Activated CD8-positive, alpha-beta T cell treated with anti-CD3 and anti-CD28 coated beads, Interleukin-2, amount 10 ng/mL, durations not matched to agents 7 days and 5 days (primary cell): Measurements from ENCODE around the gene CYP26C1. TPM values are rescaled to one million over a fixed set of nuclear protein-coding genes. Genes with fewer than 3 reads are reported as not detected.
A peak's percentile ranks its signal among the peaks of the same experiment; 100 is the strongest.

Experiments used
- ATAC-seq: fragments of 150-1000 bp; cut with Tn5 transposase; one replicate; pipeline ENCODE4 v1.10.0; 2021; ENCODE audit warnings: moderate library complexity
- CTCF ChIA-PET: fragments of 350-600 bp; sonication (Branson Sonifier 250); formaldehyde crosslinking; loops from one replicate; lab custom pipeline; 2021; ENCODE audit warnings: antibody characterized with exemption; lab: Charles Lee
- POLR2A ChIA-PET: fragments of 350-600 bp; sonication (Branson Sonifier 250); formaldehyde crosslinking; loops from one replicate; lab custom pipeline; 2021; ENCODE audit warnings: antibody characterized with exemption; lab: Charles Lee
- DNase-seq: peaks from one replicate; pipeline ENCODE4 v3.0.0-alpha.2; 2020
- H3K27ac Mint-ChIP-seq: one replicate; pipeline ENCODE4 v1.8.0; 2021; ENCODE audit warnings: mild to moderate bottlenecking, mixed read lengths
- H3K27me3 Mint-ChIP-seq: one replicate; pipeline ENCODE4 v1.8.0; 2021; ENCODE audit warnings: low read depth, mixed read lengths
- H3K36me3 Mint-ChIP-seq: one replicate; pipeline ENCODE4 v1.8.0; 2021; ENCODE audit warnings: low read depth, mixed read lengths
- H3K4me1 Mint-ChIP-seq: one replicate; pipeline ENCODE4 v1.8.0; 2021; ENCODE audit warnings: low read depth, mixed read lengths
- H3K4me3 Mint-ChIP-seq: one replicate; pipeline ENCODE4 v1.8.0; 2021; ENCODE audit warnings: mild to moderate bottlenecking, mixed read lengths
- H3K9me3 Mint-ChIP-seq: one replicate; pipeline ENCODE4 v1.8.0; 2022; ENCODE audit warnings: mixed read lengths; ENCODE audit not compliant: insufficient read depth
- total RNA-seq, 2 experiments: library from RNA; stranded (reverse); gene quantifications; one replicate each; pipeline ENCODE4 v1.2.3, GENCODE V29; 2021

CYP26C1 gene
- total RNA-seq, 2 experiments from 2014 or later, result 0.10 to 0.11 TPM

DNA sequence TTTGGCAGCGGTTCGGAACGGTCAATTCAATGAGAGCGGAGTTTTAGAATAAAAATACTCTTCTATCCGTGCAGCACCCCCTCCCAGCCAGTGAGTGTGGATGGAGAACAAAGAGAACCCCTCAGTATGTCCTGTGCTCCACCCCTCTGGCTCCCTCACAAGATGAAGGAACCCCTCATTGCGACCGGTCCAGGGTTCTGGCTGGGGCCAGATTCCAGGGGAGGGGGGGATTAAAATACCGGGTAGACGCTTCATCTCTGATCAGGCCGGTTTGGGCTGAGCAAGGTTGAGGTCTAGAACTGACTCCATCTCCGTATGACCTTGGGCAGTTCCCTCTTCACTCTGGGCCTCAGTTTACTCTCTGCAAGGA lies 5.9 kb downstream of the CYP26C1 start:
- CTCF ChIA-PET, result interaction anchor here (0.6 kb wide), 1 partner anchor 11 kb away, joined by 3 read pairs; no protein-coding TSS in a partner anchor
- POLR2A ChIA-PET, result no interaction called here

DNA sequence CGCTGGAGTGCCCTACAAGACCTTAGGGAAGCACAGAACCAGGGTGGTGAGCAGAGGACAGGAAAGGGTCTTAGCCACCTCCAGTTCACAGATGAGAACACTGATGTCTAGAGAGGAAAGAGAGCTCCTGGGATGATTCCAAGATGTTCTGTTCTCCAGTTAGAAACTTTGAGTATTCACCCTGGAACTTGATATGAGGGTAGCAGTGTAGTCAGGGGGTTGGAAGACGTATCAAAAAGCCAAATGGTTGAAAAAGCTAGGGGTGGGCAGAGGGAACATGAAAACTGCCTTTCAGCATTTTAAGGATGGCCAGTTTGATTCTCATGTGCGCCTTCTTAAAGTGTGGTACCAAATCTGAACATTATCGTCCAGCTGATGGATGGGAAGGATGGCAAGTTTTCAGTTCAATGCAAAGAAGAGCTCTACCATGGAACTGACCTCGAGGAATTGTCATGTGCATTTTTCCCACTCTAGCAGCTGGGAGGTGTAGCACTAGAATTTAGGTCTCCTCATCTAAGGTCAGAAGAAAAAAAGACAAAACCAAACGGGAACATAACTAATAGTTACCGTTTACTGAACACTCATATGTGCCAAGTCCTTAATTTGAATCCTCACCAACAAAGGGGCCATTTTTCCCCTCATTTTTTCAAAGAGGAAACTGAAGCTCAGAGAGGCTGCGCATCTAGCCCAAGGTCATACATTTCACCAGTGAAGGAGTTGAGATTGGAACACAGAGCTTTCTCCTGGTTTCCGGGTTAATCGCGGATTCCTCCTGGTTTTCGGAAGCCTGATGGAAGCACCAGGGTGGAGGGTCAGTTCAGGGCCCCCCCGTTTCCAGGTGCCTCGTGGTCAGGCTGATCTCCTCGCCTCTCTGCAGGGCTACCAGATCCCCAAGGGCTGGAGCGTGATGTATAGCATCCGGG lies 7.1 kb downstream of the CYP26C1 start:
- H3K27me3 Mint-ChIP-seq, result peaks cover 82% of the 10 kb centered on the region
- DNase-seq, result no peak
- H3K9me3 Mint-ChIP-seq, result no peaks in the 10 kb centered on the region
- CTCF ChIA-PET, result interaction anchor here (1.0 to 1.2 kb wide), 3 partner anchors 103 to 285 kb away, joined by 3 to 5 read pairs (median 4); no protein-coding TSS in a partner anchor
- POLR2A ChIA-PET, result no interaction called here
- no peaks in the 10 kb centered on the region for H3K36me3 Mint-ChIP-seq
- ATAC-seq, result no peak
- H3K4me1 Mint-ChIP-seq, result peaks cover 21% of the 10 kb centered on the region
- no peak overlapping the region for H3K27ac Mint-ChIP-seq
- no peak overlapping the region for H3K4me3 Mint-ChIP-seq

More for the DNA sequence above, 5.9 kb downstream of the CYP26C1 start:
- H3K4me3 Mint-ChIP-seq, result no peak overlapping the region
- ATAC-seq (no peak), DNase-seq (no peak)
- H3K27me3 Mint-ChIP-seq, result peaks cover 79% of the 10 kb centered on the region
- no peaks in the 10 kb centered on the region for H3K9me3 Mint-ChIP-seq
- H3K27ac Mint-ChIP-seq, result no peak overlapping the region
- no peaks in the 10 kb centered on the region for H3K36me3 Mint-ChIP-seq
- peaks cover 22% of the 10 kb centered on the region for H3K4me1 Mint-ChIP-seq

DNA sequence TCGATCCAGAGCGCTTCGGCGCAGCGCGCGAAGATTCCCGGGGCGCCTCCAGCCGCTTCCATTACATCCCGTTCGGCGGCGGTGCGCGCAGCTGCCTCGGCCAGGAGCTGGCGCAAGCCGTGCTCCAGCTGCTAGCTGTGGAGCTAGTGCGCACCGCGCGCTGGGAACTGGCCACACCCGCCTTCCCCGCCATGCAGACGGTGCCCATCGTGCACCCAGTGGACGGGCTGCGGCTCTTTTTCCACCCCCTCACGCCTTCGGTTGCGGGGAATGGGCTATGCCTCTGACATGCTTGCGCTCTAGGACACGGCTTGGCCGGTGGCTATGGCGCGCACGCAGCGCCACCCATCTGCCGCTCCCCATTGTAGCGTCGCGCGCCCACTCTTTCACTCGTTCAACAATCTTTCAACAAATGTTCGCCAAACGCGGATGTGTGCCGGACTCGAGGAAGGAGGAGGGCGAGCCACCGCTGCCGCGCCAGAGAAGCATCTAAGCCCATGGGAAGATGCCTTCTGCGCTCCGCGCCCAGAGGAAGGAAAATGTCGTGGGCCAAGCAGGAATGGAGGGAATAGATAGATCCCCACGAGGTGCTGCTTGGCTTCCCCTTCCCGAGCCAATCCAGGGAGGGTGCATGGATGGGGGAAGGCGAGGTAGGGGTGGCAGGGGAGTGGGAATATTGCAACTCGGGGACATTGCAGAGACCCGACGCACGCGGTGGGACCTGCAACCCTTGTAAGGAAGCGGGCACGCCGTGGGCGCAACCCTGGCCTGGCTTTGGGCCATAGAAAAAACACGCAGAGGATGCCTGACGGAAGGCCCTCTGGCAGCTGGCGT lies 8.0 kb downstream of the CYP26C1 start:
- Mint-ChIP-seq H3K4me1 (peaks cover 21% of the 10 kb centered on the region), H3K4me3 (no peak overlapping the region), H3K27ac (no peak overlapping the region), H3K36me3 (no peaks in the 10 kb centered on the region), H3K9me3 (no peaks in the 10 kb centered on the region), H3K27me3 (peaks cover 86% of the 10 kb centered on the region)
- POLR2A ChIA-PET, result no interaction called here
- DNase-seq, result no peak
- no peak for ATAC-seq
- CTCF ChIA-PET, result interaction anchor here (1.0 to 2.6 kb wide), 3 partner anchors 12 to 284 kb away, joined by 3 to 8 read pairs (median 5); no protein-coding TSS in a partner anchor

DNA sequence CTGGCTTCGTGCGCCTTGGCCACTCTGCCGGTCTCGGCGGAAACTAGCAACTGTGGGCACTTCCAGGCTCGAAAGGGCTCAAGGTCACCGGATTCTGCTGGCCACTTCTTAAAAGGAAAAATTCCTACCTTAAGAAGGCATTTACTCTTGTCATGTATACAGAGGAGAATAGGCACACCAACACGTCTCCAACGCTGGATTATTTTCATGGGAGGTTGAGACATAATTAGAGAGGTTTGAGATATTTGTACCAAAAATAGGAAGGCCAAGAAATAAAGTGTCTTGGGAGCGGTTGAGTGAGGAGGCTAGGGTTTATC lies 8.6 kb downstream of the CYP26C1 start:
- ChIA-PET POLR2A (no interaction called here), CTCF (interaction anchor here (2.6 kb wide), 1 partner anchor 11 kb away, joined by 8 read pairs; no protein-coding TSS in a partner anchor)
- DNase-seq, result no peak
- no peaks in the 10 kb centered on the region for H3K36me3 Mint-ChIP-seq
- no peak for ATAC-seq
- H3K27me3 Mint-ChIP-seq, result peaks cover 83% of the 10 kb centered on the region
- no peak overlapping the region for H3K4me3 Mint-ChIP-seq
- H3K27ac Mint-ChIP-seq, result no peak overlapping the region
- H3K4me1 Mint-ChIP-seq, result peaks cover 22% of the 10 kb centered on the region
- H3K9me3 Mint-ChIP-seq, result no peaks in the 10 kb centered on the region

DNA sequence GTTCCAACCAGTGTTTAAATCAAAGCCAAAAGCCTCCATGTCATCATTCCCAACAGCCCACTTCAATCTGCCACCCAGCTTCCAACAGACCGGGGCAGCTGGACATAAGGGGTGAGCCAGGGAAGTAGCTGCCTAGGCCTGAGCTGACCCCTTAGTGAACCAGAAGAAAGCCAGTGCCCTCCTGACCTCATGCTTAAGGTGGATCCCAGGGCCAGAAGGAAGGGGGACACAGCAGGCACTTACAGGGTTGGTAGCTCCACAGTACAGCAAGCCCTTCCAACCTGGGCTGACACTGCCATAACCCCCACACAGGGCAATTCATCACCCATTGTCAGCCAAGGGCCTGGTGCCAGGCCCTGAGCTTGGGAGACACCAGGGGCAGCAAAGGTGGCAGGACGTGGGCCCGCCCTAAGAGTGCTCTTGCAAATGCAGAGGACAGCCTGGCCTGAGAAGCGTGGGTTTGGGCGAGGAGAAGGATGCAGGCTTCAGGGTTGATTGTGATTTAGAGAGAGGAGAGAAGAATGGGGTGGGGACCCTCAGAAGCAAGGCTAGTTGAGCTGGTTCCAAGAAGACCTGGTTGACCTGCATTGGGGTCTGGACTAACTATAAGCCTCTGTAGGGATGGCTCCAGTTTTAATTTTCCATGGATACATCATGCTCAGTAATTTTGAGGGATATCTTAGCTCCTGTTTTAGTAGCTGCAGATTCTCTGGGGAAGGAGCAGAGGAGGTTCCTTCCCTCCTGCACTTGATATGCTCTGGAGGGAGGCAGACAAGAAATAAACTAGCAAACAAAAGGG lies 10.0 kb downstream of the CYP26C1 start:
- Mint-ChIP-seq H3K4me3 (no peak overlapping the region), H3K27ac (no peak overlapping the region), H3K27me3 (peaks cover 81% of the 10 kb centered on the region), H3K4me1 (peaks cover 31% of the 10 kb centered on the region), H3K36me3 (no peaks in the 10 kb centered on the region), H3K9me3 (no peaks in the 10 kb centered on the region)
- CTCF ChIA-PET, result interaction anchor here (1.0 to 2.6 kb wide), 2 partner anchors 9 to 10 kb away, joined by 3 to 8 read pairs; no protein-coding TSS in a partner anchor
- ATAC-seq (no peak), DNase-seq (no peak)
- POLR2A ChIA-PET, result no interaction called here

DNA sequence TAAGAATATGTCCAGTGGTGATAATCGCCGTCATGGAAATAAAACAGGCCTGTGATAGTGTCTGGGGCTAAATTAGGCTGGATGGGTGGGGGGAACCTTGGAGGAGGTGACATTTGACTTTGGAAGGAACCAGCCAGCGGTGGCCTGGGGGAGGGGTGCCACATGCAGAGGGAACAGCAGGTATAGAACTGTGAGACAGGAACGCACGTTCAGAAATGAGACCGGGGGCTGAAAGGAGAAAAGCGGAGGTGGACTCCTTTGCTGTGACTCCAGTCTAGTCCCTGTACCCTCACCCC lies 10.5 kb downstream of the CYP26C1 start:
- Mint-ChIP-seq H3K27me3 (peaks cover 84% of the 10 kb centered on the region), H3K27ac (no peak overlapping the region), H3K9me3 (no peaks in the 10 kb centered on the region), H3K36me3 (no peaks in the 10 kb centered on the region), H3K4me1 (peaks cover 35% of the 10 kb centered on the region), H3K4me3 (no peak overlapping the region)
- ATAC-seq, result no peak
- no peak for DNase-seq
- ChIA-PET POLR2A (no interaction called here), CTCF (interaction anchor here (1.0 kb wide), 1 partner anchor 9 kb away, joined by 3 read pairs; no protein-coding TSS in a partner anchor)

DNA sequence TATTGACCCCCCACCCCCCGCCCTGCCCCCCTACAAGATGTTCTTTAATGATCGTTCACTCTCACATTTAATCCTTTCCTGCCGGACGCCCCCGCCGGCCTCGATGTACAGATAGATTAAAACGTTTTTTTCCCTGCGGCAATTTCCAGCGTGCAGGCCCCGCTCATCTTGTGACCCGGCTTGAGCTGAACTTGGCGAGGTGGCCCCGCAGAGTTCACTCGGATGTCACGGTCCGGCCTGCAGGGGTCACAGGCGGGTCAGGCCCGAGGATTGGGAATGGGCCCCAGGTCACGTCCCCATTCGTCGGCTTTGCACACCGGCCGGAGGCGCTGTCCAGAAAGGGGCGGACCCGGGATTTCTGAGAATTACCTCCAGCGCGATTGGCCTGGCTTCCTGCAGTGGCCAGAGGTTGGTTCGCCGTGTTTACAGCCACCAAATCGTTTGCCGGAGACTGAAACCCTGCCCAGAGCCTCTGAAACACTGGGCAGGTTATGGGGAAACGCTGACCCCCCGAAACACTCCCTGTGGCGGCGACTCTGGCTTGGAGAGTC lies 11.2 kb downstream of the CYP26C1 start:
- Mint-ChIP-seq H3K27ac (no peak overlapping the region), H3K4me1 (peaks cover 35% of the 10 kb centered on the region), H3K9me3 (no peaks in the 10 kb centered on the region), H3K4me3 (peak overlapping the region; percentile 34), H3K36me3 (no peaks in the 10 kb centered on the region), H3K27me3 (peaks cover 84% of the 10 kb centered on the region)
- CTCF ChIA-PET, result interaction anchor here (1.0 kb wide), 1 partner anchor 10 kb away, joined by 3 read pairs; no protein-coding TSS in a partner anchor
- POLR2A ChIA-PET, result no interaction called here
- ATAC-seq, result no peak
- no peak for DNase-seq

DNA sequence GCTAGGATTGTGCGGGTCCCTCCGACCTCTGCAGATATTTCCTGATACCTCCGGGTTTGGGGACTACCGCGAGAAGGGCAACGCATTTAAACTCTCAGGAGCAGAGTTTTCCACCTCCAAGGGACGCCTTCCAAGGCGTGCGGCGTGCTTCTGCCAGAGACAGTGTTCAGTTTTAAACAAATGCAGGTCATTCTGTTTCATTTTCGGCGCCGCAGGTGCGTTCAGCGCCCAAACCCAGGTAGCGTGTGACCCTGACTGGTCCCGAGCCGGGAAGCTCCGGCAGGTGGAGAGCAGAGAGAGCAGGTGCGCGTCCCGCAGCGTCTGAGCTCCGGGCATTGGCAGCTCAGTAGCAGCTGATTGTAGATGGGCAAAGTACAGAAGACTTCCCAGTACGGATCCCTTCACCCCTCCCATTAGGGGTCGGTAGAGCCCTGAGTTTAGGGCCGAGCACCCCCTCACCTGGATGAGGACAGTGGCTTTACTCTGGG lies 11.7 kb downstream of the CYP26C1 start:
- H3K36me3 Mint-ChIP-seq, result no peaks in the 10 kb centered on the region
- peak overlapping the region; percentile 48 for H3K27ac Mint-ChIP-seq
- H3K27me3 Mint-ChIP-seq, result peaks cover 83% of the 10 kb centered on the region
- POLR2A ChIA-PET, result interaction anchor here (0.7 kb wide), 1 partner anchor 411 kb away, joined by 3 read pairs; no protein-coding TSS in a partner anchor
- CTCF ChIA-PET, result interaction anchor here (1.0 kb wide), 1 partner anchor 10 kb away, joined by 3 read pairs; no protein-coding TSS in a partner anchor
- H3K4me3 Mint-ChIP-seq, result peak overlapping the region; percentile 34
- DNase-seq, result no peak
- peak; percentile 8 for ATAC-seq
- H3K9me3 Mint-ChIP-seq, result no peaks in the 10 kb centered on the region
- peaks cover 35% of the 10 kb centered on the region for H3K4me1 Mint-ChIP-seq

DNA sequence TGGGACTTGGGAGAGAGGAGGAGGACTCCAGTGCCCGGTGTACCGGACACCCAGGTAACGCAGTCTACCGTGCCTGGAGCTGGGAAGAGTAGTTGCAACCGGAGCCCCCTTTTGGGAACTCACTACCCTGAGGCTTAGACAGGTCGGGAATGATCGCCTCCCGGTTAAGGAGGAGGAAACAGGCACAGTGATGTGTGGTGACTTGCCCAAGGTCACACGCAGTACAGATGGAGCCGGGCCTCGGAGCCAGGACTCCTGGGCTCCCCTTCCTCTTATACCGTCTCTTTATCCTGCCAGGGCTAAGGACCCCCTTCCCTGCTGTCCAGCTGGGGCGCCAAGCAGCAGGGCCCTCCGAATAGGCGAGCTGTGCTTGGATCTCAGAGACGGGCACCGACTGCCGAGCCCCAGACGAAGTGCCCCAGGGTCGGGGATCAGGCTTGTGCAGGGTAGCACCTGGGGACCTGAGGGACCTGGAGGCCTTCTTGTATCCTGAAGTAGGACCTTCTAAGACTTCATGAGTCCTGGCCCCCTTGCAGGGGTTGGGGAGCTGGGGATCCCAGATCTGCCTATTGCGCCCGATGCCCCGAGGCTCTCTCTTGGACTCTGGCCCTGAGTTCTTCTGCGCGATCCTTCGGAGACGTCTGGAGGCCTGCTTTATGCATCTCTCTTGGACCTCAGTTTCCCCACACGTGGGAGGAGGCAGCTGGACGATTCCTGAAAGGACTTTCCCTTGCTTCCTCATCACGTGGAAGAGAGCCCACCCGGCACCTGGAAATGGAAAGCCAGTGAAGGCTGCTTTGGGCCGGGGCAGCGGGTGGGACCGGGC lies 12.3 kb downstream of the CYP26C1 start:
- Mint-ChIP-seq H3K36me3 (no peaks in the 10 kb centered on the region), H3K4me1 (peaks cover 35% of the 10 kb centered on the region), H3K9me3 (no peaks in the 10 kb centered on the region), H3K4me3 (peak overlapping the region; percentile 22), H3K27ac (no peak overlapping the region), H3K27me3 (peaks cover 79% of the 10 kb centered on the region)
- CTCF ChIA-PET, result interaction anchor here (1.0 kb wide), 1 partner anchor 11 kb away, joined by 3 read pairs; no protein-coding TSS in a partner anchor
- POLR2A ChIA-PET, result interaction anchor here (0.7 kb wide), 1 partner anchor 411 kb away, joined by 3 read pairs; no protein-coding TSS in a partner anchor
- DNase-seq (no peak), ATAC-seq (peak; percentile 16)

DNA sequence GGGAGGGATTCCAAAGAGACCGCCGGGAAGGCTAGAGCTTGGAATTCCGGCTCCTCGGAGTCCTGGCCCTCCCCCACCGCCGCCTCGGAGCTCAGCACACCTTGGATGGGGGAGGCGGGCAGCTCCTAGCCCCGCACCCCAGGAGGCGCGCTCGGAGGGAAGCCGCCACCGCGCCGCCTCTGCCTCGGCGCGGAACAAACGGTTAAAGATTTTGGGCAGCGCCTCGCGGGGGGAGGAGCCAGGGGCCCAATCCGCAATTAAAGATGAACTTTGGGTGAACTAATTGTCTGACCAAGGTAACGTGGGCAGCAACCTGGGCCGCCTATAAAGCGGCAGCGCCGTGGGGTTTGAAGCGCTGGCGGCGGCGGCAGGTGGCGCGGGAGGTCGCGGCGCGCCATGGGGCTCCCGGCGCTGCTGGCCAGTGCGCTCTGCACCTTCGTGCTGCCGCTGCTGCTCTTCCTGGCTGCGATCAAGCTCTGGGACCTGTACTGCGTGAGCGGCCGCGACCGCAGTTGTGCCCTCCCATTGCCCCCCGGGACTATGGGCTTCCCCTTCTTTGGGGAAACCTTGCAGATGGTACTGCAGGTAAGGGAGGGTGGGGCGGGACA lies 13.0 kb downstream of the CYP26C1 start, which contains the start of gene CYP26A1:
CYP26A1 (plus strand) TSS at position 355 of the 608 bp plus-strand sequence; CDS start at position 397, 42 bp downstream.
- peak within 1 kb of the TSS; percentile 71 for H3K4me3 Mint-ChIP-seq
- H3K9me3 Mint-ChIP-seq, result no peaks in the 10 kb centered on the region
- DNase-seq (no peak), ATAC-seq (no peak)
- no peak within 1 kb of the TSS for H3K27ac Mint-ChIP-seq
- H3K4me1 Mint-ChIP-seq, result peaks cover 32% of the 10 kb centered on the region
- CTCF ChIA-PET, result no interaction called here
- H3K36me3 Mint-ChIP-seq, result no peaks in the 10 kb centered on the region
- H3K27me3 Mint-ChIP-seq, result peaks cover 77% of the 10 kb centered on the region
- POLR2A ChIA-PET, result no interaction called here
